Activated T-cell treated with anti-CD3 and anti-CD28 coated beads, Interleukin-2, amount 50 U/mL, for 1 hour (primary cell): Measurements from ENCODE around the gene CDHR1.

Experiments
- DNase-seq: peaks from one replicate; pipeline ENCODE4 v3.0.0-alpha.2; 2020

Gene CDHR1

GRCh38 chr10:84234479-84234878 is 40.1 kb downstream of the CDHR1 start:
- DNase-seq = no peak

GRCh38 chr10:84235096-84235495 is 40.8 kb downstream of the CDHR1 start:
- no peak for DNase-seq

GRCh38 chr10:84236807-84237198 is 42.5 kb downstream of the CDHR1 start:
- DNase-seq = no peak

GRCh38 chr10:84237199-84238051 is 43.1 kb downstream of the CDHR1 start:
- DNase-seq = no peak

- no peak for DNase-seq
These were observed 44.6 kb downstream of the CDHR1 start for GRCh38 chr10:84238909-84239308.

GRCh38 chr10:84241185-84241790 is 47.0 kb downstream of the CDHR1 start, which contains the start of gene LRIT1:
Gene LRIT1 (minus strand): TSS chr10:84241546. CDS start chr10:84241439, 107 bp downstream.
- DNase-seq = no peak

- DNase-seq = no peak
These were observed 49.4 kb downstream of the CDHR1 start for GRCh38 chr10:84243759-84244158.

GRCh38 chr10:84244651-84245270 is 50.4 kb downstream of the CDHR1 start, which contains the start of gene RGR:
Gene RGR (plus strand): TSS chr10:84245053. CDS start chr10:84245091, 38 bp downstream.
- DNase-seq = no peak

- no peak for DNase-seq
These were observed 53.2 kb downstream of the CDHR1 start for GRCh38 chr10:84247496-84247895.

GRCh38 chr10:84248794-84249193 is 54.5 kb downstream of the CDHR1 start:
- no peak for DNase-seq

GRCh38 chr10:84254552-84255478 is 60.5 kb downstream of the CDHR1 start:
- DNase-seq = no peak

GRCh38 chr10:84256510-84257342 is 62.4 kb downstream of the CDHR1 start:
- DNase-seq = peak; percentile 49

- DNase-seq = no peak
These were observed 63.1 kb downstream of the CDHR1 start for GRCh38 chr10:84257343-84258020.

GRCh38 chr10:84258034-84258695 is 63.8 kb downstream of the CDHR1 start:
- DNase-seq = no peak

GRCh38 chr10:84261236-84261915 is 67.0 kb downstream of the CDHR1 start:
- no peak for DNase-seq

- no peak for DNase-seq
These were observed 68.0 kb downstream of the CDHR1 start for GRCh38 chr10:84262190-84262956.

GRCh38 chr10:84263716-84264115 is 69.4 kb downstream of the CDHR1 start:
- no peak for DNase-seq

GRCh38 chr10:84264611-84265141 is 70.3 kb downstream of the CDHR1 start:
- peak; percentile 77 for DNase-seq

GRCh38 chr10:84265418-84265817 is 71.1 kb downstream of the CDHR1 start:
- no peak for DNase-seq
